ENCODE measurements around the gene MTHFSD.

The MTHFSD gene

DNA sequence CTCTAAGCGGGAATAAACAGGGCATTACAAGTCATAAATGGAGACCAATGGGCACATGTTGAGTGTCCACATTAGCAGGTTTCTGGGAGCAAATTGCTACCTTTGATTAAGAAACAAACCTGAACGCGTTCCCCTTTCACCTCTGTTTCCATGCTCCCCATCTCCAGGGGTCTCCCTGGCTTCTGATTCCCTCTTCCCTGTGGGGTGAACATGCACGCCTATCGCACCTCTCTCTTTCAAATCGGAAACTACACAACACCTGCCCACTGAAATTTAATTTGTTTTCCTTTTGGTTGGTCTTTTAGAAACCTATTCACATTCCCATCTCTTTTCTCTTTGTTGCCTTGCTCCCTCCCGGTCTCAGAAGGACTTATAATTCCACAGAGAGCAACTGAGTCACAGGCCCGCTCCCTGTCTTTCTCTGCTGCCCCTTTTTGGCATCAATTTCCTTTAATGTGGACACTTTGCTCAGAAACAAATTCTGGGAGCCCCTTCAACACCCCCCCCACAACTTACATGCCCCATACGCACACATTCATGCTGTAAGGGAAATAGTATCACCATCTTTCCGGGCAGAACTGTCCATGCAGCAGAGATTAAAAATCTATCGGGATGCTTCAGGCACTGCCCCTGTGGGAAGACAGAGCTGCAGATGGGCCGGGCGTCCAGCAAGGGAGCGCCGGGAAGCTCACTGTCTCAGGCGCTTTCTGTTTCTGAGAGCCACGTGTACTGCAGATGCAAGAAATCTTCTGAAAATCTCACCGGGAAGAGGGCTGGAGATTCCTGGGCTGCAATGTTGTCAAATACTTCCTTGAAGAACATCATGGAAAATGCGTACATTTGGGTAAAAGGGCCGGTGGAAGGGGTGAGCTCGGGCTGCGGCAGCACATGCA, 51.9 kb downstream of the MTHFSD start:
- H3K27ac Mint-ChIP-seq = no peak overlapping the region
- no peak overlapping the region for H3K4me3 Mint-ChIP-seq

DNA sequence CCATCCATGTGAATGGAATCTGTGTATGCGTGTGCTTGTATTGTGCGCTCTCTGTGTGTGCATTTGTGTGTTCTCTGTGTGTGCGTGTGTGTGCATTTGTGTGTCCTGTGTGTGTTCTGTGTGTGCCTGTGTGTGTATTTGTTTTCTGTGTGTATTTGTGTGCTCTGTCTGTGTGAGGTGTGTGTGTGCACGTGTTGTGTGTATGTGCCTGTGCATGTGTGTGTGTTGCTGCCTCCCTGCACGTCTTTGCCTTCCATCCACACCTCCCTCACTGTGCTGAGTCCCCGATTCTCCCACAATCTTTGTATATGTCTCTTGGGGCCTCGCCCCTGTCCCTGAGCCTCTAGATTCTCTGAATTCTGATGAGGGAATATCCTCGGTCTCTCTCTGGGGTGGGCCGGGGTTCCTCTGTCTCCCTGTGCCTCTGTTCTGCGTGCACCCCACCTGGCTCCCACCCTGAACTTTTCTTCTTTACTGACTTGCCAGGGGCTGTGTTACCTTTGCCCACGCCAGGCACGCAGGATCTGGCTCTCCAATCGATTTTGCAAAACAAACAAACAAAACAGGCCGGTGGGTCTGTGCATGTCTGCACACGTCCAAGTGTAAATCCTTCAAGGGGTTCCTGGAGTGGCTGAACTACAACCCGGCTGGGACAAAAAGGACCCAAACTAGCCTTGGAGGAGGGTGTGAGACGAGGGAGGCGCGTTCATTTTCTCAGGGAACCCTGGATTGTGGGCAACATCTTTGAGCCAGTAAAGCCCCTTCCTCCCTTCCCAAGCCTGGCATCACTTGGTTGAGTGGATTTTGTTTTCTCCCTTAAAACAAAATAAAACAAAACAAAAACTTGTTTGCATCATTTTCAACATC, 52.8 kb downstream of the MTHFSD start:
- DNase-seq (no peak), ATAC-seq (no peak)
- peaks cover 23% of the 10 kb centered on the region for H3K4me1 Mint-ChIP-seq
- no peak overlapping the region for H3K4me3 Mint-ChIP-seq
- H3K9me3 Mint-ChIP-seq = no peaks in the 10 kb centered on the region
- peaks cover 97% of the 10 kb centered on the region for H3K27me3 Mint-ChIP-seq
- no peak overlapping the region for H3K27ac Mint-ChIP-seq

More for the DNA sequence above, 51.9 kb downstream of the MTHFSD start:
- Mint-ChIP-seq H3K9me3 (no peaks in the 10 kb centered on the region), H3K4me1 (peaks cover 31% of the 10 kb centered on the region), H3K27me3 (peaks cover 100% of the 10 kb centered on the region)
- ATAC-seq = no peak
- no peak for DNase-seq

DNA sequence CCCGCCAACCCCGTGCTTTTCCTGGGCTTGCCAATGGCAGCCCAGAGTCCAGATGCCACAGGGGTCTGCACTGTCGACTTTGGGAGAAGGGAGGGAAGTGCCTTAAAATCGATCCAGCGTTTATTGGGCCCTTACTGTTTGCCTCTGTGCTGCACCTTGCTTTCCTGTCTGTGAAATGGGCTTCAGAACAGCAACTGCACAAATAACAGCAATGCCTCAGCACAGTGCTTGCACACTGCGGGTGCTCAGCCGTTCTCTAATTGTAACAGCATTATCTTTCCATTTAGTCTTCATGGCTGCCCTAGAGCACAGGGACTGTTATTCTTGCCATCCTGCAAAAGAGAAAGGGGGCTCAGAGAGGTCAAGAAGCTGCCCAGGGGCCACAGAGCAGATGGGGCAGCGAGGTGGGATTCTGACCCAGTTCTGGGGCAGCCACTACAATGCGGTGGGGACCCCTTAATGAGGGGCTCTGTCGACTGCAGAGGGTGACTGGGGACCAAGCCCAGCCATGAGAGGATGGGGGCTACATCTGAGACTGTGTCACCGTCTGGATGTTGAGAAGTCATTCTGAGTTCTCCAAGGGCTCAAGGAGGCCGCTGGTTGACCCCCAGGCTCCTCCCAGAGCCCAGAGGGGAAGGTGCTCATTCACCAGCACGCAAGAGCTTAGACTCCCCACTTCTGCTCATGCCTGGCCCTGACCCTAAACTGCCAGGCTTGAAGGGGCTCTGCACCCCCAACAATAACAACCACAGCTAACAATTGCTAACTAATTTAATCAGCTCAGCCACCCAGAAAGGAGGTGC, 54.1 kb downstream of the MTHFSD start:
- Mint-ChIP-seq H3K4me3 (no peak overlapping the region), H3K27ac (no peak overlapping the region), H3K9me3 (no peaks in the 10 kb centered on the region), H3K4me1 (peaks cover 14% of the 10 kb centered on the region), H3K27me3 (peaks cover 97% of the 10 kb centered on the region)
- ATAC-seq (no peak), DNase-seq (no peak)

DNA sequence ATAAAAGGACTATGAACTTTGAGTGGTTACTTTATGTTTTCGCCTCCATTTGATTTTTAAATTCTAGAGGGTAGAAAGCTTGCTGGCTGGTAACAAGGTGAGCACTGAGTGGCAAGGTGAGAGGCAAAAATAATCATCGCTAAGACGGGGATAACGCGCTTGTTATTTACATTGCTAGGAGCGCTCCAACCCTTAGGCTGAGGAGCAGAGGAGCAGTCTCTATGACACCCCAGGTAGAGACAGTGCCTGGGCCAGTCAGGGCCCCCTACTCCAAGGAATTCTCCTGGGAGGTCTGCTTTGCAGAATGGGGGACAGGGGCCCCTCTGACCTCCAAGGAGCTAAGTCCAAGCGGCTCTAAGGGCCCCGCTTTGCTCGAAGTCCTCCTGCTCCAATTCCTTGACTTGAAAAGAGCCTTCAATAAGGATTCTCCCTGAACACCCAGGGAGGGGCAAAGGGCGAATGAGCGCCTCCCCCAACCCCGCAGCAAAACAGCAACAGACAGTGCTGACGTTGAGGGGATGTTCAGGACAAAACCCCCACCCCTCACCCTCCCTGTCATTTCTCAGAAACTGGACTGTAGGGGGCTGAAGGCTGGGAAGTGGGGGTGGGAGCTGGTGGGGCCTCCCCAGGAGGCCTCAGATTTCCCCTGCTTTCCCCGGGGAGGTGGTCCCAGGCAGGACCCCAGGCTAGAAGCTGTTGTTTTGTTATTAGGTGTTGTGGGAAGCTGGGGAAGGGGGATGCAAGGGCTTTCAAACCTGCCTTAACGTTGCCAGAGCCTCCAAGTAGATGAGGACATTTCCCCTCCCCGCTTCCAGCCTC, 54.9 kb downstream of the MTHFSD start:
- Mint-ChIP-seq H3K27ac (no peak overlapping the region), H3K4me1 (peaks cover 14% of the 10 kb centered on the region), H3K4me3 (no peak overlapping the region), H3K9me3 (no peaks in the 10 kb centered on the region), H3K27me3 (peaks cover 97% of the 10 kb centered on the region)
- no peak for ATAC-seq
- DNase-seq = no peak

DNA sequence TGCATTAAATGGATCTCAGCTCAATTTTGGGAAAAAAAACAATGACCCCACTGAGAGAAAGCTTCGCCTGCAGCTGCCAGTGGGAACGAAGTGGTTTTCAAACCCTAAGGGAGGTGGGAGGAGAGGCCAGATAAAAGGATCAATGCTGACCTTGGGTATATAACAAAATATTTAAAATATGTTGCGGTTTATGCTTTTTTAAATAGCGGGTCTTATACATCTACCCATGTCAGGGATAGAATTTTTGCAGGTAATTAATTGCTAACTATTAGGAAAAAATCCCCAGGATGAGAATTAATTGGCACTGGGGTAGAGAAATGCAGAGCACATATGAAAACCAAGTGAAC, 55.6 kb downstream of the MTHFSD start:
- ATAC-seq (no peak), DNase-seq (no peak)
- no peak overlapping the region for H3K4me3 Mint-ChIP-seq
- peaks cover 97% of the 10 kb centered on the region for H3K27me3 Mint-ChIP-seq
- no peak overlapping the region for H3K27ac Mint-ChIP-seq
- H3K9me3 Mint-ChIP-seq = no peaks in the 10 kb centered on the region
- peaks cover 11% of the 10 kb centered on the region for H3K4me1 Mint-ChIP-seq

DNA sequence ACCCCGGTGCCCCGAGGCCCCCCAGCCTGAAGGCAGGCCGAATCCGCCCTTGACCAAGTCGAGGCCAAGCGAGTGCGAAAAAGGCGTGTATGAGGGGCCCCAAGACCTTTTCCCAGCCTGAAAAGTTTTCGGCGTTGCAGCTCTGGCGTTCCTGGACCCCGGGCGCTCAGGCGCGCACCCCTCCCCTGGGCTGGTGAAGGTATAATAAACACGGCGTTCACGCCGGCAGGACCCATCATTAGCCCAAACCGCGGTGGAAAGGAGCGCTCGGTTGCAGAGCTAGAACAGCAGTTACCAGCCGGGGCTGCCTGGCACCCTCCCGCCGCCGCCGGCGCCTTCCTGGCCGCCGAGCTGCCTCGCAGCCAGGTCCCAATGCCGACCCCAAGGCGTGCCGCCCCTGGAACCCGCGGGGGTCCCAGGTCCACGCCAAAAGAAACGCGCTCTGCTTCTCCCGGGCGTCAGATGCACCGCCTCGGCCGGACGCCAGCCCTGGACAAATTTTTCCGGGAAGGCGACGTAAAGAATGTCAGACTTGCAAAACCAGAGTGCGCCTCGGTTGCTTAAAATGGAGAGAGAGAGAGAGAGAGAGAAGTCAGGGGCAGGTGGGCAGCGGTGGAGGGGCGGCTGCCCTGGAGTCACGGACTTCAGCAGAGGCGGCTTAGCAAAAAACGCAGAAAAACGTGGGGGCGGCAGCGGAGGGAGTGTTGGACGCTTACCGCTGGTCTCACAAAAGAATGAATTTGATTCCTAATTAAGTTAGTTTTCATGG, 56.2 kb downstream of the MTHFSD start:
- Mint-ChIP-seq H3K27ac (no peak overlapping the region), H3K4me3 (no peak overlapping the region), H3K27me3 (peaks cover 97% of the 10 kb centered on the region), H3K4me1 (peaks cover 11% of the 10 kb centered on the region), H3K9me3 (no peaks in the 10 kb centered on the region)
- DNase-seq = no peak
- no peak for ATAC-seq

DNA sequence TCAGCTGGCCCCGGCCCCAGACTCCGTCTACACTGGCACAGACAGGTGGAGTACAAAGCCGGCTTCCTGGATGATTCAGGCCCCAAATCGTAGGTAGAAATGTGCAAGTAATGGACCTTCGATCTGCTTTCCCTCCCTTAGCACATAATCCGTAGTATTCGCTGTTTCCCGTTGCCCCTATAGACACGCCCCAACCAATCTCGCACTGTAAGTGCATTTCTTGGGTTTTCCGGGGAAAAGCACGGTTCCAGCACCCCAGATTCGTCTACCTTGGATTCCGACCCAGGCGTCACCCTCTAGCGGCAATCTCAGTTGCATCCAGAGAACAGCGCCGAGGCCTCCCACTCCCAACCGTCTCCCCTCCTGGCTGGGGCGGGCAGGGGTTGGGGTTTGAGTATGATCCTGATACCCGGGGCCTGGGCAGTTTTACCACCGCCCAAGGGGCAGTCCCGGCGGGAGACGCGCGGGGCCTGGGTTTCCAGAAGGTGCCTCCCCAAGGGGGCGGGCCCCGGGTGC, 56.8 kb downstream of the MTHFSD start:
- Mint-ChIP-seq H3K4me3 (no peak overlapping the region), H3K9me3 (no peaks in the 10 kb centered on the region), H3K27me3 (peaks cover 97% of the 10 kb centered on the region), H3K27ac (peak overlapping the region in 1 of 2 donors; percentile 49), H3K4me1 (peaks cover 11% of the 10 kb centered on the region)
- DNase-seq (no peak), ATAC-seq (no peak)

DNA sequence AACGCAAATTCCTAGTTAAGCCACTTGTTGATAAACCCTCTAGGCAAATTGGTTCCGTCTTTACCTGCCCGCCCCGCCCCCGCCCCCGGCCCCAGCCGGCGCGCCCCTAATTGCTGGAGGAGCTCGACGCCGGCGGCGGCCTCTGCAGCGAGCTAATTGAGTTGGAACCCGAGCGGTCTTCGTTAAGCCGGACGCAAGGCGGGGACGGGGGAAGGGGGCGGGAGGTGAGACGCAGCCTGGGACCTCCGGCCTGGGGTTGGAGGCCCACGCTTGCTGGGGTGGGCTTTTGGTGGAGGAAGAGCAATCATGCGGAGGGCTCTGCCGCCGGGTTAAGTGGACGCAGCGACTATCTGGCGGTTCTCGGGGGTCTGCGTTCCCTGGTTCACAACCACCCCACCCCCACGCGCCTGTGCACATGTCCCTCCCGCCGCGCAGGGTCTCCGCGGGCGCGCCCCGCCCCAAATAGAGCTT, 57.4 kb downstream of the MTHFSD start:
- Mint-ChIP-seq H3K4me1 (peaks cover 11% of the 10 kb centered on the region), H3K4me3 (no peak overlapping the region), H3K9me3 (no peaks in the 10 kb centered on the region), H3K27ac (no peak overlapping the region), H3K27me3 (peaks cover 97% of the 10 kb centered on the region)
- no peak for DNase-seq
- ATAC-seq = no peak

DNA sequence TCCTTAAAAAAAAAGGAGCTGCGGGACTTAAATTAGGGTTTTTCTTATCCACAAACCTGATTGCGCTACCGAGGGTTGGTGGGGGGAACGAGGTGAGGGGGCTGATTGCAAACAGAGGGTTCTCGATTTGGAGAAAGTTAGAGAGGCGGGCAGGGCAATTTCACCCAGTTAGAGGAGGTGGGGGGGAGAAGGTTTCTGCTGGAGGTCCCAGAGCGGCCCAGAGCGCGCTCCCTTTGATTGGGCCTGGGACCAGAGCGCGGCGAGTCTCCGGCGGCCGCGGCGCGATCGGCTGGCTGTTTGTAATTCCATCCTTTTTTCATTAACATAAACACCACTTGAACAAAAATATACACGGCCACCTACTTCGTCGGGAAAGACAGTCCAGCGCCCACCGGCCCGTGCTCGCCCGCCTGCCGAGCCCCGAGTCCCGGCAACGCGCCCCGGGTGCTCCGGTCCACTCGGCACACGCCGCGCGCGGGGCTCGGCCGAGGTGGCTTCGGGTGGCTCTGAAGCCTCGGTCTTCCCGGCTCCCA, 58.0 kb downstream of the MTHFSD start:
- H3K27ac Mint-ChIP-seq = peak overlapping the region in 1 of 2 donors; percentile 34
- no peak overlapping the region for H3K4me3 Mint-ChIP-seq
- no peaks in the 10 kb centered on the region for H3K9me3 Mint-ChIP-seq
- peaks cover 97% of the 10 kb centered on the region for H3K27me3 Mint-ChIP-seq
- peaks cover 11% of the 10 kb centered on the region for H3K4me1 Mint-ChIP-seq
- ATAC-seq (no peak), DNase-seq (no peak)

DNA sequence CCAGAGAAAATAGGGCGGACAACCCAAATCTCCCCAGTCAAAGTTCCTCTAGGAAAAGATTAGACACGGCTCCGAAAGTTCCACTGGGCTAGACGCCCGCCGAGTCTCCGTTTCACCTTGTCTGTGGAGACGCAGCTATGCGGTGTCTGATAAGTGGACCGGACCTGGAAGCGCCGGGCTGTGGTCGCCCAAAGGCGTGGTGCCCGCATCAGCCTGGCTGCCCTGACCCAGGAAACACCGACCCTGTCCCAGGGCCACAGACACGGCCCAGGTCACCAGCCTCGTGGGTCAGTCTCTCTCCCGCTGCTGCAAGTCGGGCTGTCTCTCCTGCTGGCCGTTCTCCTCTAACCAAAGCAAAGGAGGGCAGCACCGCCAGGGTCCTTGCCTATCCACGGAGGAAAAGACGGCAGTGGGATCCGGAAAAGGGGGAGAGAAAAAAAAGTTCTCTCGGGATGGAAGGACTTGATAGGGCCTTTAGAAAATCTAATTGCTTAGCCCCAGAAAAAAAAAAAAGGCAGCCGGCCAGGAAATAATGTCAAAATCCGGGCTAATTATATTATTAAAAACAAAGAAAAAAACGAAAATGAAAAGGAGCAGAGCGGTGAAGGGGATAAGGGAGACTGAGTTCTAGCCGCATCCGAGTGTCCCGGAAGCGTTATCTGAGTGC, 58.6 kb downstream of the MTHFSD start:
- H3K27ac Mint-ChIP-seq = peak overlapping the region in 1 of 2 donors; percentile 34
- no peak for DNase-seq
- H3K9me3 Mint-ChIP-seq = no peaks in the 10 kb centered on the region
- peaks cover 11% of the 10 kb centered on the region for H3K4me1 Mint-ChIP-seq
- peaks cover 97% of the 10 kb centered on the region for H3K27me3 Mint-ChIP-seq
- H3K4me3 Mint-ChIP-seq = no peak overlapping the region
- ATAC-seq = no peak

DNA sequence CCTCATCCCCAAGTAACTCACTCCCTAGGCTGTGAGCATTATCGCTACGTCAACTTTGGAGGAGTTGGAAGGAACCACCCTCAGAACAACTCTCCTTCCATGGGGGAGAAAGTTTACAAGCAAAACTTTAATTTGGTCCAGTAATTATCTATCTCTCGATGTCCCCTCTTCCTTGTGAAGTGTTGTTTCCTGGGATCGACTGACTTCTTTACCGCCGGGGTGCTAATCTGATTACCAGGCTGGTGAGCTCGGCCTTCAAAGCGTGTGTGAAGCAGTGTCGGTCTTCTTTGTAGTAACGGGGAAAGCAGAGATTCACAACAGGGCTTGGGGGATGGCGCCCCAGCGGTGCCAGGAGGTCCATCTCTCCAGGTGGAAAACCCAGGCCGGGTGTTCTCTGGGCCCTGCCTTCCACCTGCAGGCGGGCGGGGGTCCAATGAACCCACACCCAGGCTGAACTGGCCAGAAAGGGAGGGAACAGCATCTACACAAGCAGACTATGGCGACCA, 59.2 kb downstream of the MTHFSD start:
- H3K9me3 Mint-ChIP-seq = no peaks in the 10 kb centered on the region
- no peak for DNase-seq
- H3K27me3 Mint-ChIP-seq = peaks cover 97% of the 10 kb centered on the region
- H3K27ac Mint-ChIP-seq = peak overlapping the region in 1 of 2 donors; percentile 23
- no peak for ATAC-seq
- peaks cover 11% of the 10 kb centered on the region for H3K4me1 Mint-ChIP-seq
- no peak overlapping the region for H3K4me3 Mint-ChIP-seq

DNA sequence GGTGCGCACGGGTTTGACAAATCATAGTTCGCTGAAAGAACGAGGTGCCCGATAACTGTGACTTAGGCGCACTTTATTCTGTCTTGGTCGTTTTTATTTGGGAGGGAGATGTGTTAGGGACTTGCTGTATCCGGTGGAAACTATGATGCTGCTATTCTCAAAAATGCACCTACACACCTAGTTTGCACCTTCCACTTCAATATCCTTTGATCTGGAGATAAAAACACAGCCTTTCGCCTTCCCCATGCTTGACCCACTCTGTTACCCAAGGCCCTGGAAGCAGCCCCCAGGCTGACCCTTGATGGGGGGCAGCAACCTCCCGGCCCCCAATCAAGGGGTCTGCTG, 59.7 kb downstream of the MTHFSD start:
- ATAC-seq (no peak), DNase-seq (no peak)
- no peak overlapping the region for H3K4me3 Mint-ChIP-seq
- H3K4me1 Mint-ChIP-seq = peaks cover 11% of the 10 kb centered on the region
- peaks cover 97% of the 10 kb centered on the region for H3K27me3 Mint-ChIP-seq
- no peaks in the 10 kb centered on the region for H3K9me3 Mint-ChIP-seq
- H3K27ac Mint-ChIP-seq = no peak overlapping the region
